HepG2 (cell line): Measurements from ENCODE around the gene MGA.

Source experiments
- CTCF ChIP-seq: sonication (generic); formaldehyde crosslinking; IDR thresholded peaks from 2 replicates; pipeline ENCODE4 v1.5.0; 2020; ENCODE audit warnings: mild to moderate bottlenecking, missing genetic modification reagents, moderate library complexity
- EZH2 ChIP-seq: conservative IDR thresholded peaks from 2 replicates; pipeline ENCODE4 v1.6.1; 2012; ENCODE audit warnings: mild to moderate bottlenecking, low read depth, low read length, moderate library complexity
- KLF9 ChIP-seq: IDR thresholded peaks from 2 replicates; pipeline ENCODE4 v1.6.1; 2016; ENCODE audit warnings: low read depth
- POLR2A ChIP-seq, 2 experiments: IDR thresholded peaks; 2 replicates each; pipeline ENCODE4 v1.6.1; 2011; ENCODE audit warnings: low read depth in 2 of 2, low read length in 2 of 2, mild to moderate bottlenecking in 1 of 2, moderate library complexity in 1 of 2; ENCODE audit not compliant: insufficient read depth in 1 of 2
- POLR2AphosphoS5 ChIP-seq: IDR thresholded peaks from 2 replicates; pipeline ENCODE4 v1.6.1; 2012; ENCODE audit warnings: low read depth, low read length
- ZFP36 ChIP-seq: fragments of 150-350 bp; IDR thresholded peaks from 2 replicates; pipeline ENCODE4 v1.6.1; 2018; ENCODE audit warnings: borderline replicate concordance, low read length, low read depth; ENCODE audit not compliant: partially characterized antibody

GRCh38 chr15:41783296-41783695 lies 123.1 kb downstream of the MGA start:
- TF ChIP-seq KLF9 (CRISPR knock-in tag) = no peak
- TF ChIP-seq ZFP36 = no peak
- TF ChIP-seq CTCF (CRISPR knock-in tag) = no peak
- no peak for TF ChIP-seq POLR2AphosphoS5
- no peak for TF ChIP-seq POLR2A (IDR thresholded peaks at IDR 0.05; ENCODE audit: insufficient read depth in 1 of 2, low read depth in 2 of 2, low read length in 2 of 2)
- no peak for TF ChIP-seq EZH2
